ENCODE data around the gene PRR22.
"Not testable (repeated sequence)": the region's sequence is repeated elsewhere in the genome, so short reads cannot be mapped to it uniquely, and the experiment has no call there.

PRR22 gene

DNA sequence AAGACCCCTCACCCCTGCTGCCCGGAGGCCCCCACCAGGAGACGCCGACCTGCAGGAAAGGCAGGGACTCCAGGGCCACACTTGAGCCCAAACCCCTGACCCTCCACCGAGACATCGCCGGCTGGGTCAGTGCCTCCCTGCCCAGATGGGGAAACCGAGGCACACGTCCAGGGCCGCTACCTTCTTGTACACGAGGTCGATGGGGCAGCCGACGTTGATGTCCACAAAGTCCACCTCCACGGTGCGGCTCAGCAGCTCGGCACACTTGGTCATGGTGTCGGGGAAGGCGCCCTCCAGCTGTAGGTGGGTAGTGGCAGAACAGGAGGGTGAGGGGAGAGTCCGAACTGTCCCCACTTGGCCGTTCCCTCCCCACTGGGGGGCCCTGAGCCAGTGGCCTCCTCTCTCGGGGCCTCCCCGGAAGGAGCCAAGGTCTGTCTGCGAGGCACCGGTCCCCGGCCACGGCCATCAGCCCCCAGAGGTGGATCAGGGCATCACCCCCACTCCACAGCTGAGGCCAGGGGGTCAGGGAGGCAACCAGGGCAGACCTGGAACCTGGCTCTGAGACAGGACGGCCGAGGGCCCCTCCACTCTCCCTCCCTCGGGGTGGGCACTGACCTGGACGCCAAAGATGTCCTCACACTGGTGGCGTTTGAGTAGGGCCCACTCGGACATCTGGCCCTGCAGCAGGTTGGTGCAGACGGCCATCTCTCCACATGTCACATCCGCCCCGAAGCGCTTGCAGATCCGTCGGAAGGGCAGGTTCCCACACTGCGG lies 3.0 kb upstream of the PRR22 start:
- Mint-ChIP-seq H3K4me3 (no peak overlapping the region), H3K9me3 (no peaks in the 10 kb centered on the region), H3K4me1 (peaks cover 27% of the 10 kb centered on the region), H3K36me3 (peaks cover 68% of the 10 kb centered on the region), H3K27ac (no peak overlapping the region)
- ATAC-seq = no peak
- DNase-seq (ENCODE audit: low spot score in 2 of 2) = no peak

GRCh38 chr19:5786593-5787408 lies 2.3 kb upstream of the PRR22 start:
- peaks cover 68% of the 10 kb centered on the region for H3K36me3 Mint-ChIP-seq
- no peaks in the 10 kb centered on the region for H3K9me3 Mint-ChIP-seq
- H3K4me3 Mint-ChIP-seq = no peak overlapping the region
- H3K4me1 Mint-ChIP-seq = peaks cover 27% of the 10 kb centered on the region
- H3K27ac Mint-ChIP-seq = peak overlapping the region; percentile 73
- DNase-seq (ENCODE audit: low spot score in 2 of 2) (no peak), ATAC-seq (no peak)

- H3K9me3 Mint-ChIP-seq = no peaks in the 10 kb centered on the region
- ATAC-seq (no peak), DNase-seq (ENCODE audit: low spot score in 2 of 2) (no peak)
- peaks cover 59% of the 10 kb centered on the region for H3K36me3 Mint-ChIP-seq
- peaks cover 18% of the 10 kb centered on the region for H3K4me1 Mint-ChIP-seq
- H3K27ac Mint-ChIP-seq = no peak overlapping the region
- no peak overlapping the region for H3K4me3 Mint-ChIP-seq
Observed at GRCh38 chr19:5785423-5785822, 877 bp upstream of the PRR22 start.

DNA sequence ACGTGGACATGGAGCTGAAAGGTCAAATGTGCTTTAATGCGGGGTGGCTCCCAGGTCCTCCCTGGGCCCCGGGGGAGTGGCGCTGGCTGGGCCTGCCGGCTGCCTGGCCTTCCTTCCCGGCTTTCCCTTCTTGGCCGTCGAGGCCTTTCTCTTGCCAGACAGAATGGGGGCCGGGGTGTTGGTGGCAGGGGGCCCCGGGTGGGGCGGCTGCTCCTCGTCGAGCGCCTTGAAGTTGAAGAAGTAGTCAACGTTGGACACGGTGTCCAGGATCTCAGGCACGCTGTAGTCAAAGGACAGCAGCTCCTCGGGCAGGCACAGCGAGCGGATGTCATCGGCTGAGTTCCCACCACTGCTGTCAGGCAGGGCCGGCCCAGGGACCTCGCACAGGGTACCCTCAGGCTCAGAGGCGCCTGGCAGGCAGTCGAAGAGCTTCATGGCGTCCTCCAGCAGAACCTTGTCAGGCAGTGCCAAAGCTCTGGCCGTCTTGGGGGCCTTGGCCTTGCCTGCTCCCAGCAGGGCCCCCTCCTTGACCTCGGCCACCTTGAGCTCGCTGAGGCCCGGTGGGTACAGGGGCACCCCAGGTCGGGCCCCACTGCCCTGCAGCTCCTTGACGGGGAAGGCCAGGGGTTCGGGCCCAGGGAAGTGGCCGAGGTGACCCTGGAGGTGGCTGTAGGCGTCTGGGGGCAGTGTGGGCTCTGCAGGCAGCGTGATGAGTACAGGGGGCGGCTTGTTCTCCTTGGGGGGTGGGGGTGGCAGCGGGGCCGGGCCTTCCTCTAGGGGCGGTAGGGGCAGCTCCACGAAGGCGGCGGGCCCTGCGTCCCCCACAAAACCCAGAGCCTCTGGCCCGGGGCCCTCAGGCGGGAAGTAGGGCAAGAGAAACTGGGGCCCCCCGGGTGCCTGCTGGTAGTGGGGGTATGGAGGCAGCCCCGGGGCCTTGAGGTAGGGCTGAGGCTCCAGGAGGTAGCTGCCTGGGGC lies 1.3 kb downstream of the PRR22 start:
- Mint-ChIP-seq H3K4me3 (no peak overlapping the region), H3K27ac (no peak overlapping the region), H3K36me3 (peaks cover 37% of the 10 kb centered on the region), H3K4me1 (peaks cover 8% of the 10 kb centered on the region), H3K9me3 (no peaks in the 10 kb centered on the region)
- DNase-seq (ENCODE audit: low spot score in 2 of 2) = no peak
- ATAC-seq = no peak

DNA sequence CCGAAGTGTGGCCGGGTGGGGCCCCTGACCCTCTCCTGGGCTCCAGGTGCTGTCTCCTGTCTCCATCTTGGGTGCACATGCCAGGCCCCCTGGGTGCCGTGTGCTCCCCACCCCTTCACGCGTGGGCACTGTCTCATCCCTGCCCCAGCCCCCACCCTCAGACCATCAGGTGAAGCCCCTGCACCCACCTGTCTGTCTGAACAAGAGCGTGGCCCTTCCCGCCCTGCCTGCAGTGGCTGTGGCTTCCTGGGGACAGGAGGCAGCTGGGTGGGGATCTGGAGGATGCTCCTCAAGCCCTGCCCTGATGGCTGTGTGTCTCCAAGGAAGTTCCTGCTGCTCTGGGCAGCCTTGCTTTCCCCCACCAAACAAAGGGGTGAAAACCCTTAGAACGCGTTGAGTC lies 2.2 kb downstream of the PRR22 start:
- H3K27ac Mint-ChIP-seq = no peak overlapping the region
- ATAC-seq (no peak), DNase-seq (ENCODE audit: low spot score in 2 of 2) (no peak)
- no peaks in the 10 kb centered on the region for H3K9me3 Mint-ChIP-seq
- H3K4me1 Mint-ChIP-seq = peaks cover 6% of the 10 kb centered on the region
- H3K4me3 Mint-ChIP-seq = no peak overlapping the region
- peaks cover 28% of the 10 kb centered on the region for H3K36me3 Mint-ChIP-seq

GRCh38 chr19:5780916-5781315 lies 3.6 kb downstream of the PRR22 start:
- H3K36me3 Mint-ChIP-seq = peaks cover 14% of the 10 kb centered on the region
- H3K4me1 Mint-ChIP-seq = not testable (repeated sequence)

GRCh38 chr19:5778402-5778801 lies 6.1 kb downstream of the PRR22 start:
- H3K9me3 Mint-ChIP-seq = no peaks in the 10 kb centered on the region
- no peak overlapping the region for H3K27ac Mint-ChIP-seq
- no peaks in the 10 kb centered on the region for H3K4me1 Mint-ChIP-seq
- H3K36me3 Mint-ChIP-seq = no peaks in the 10 kb centered on the region
- DNase-seq (ENCODE audit: low spot score in 2 of 2) = no peak
- H3K4me3 Mint-ChIP-seq = no peak overlapping the region
- ATAC-seq = no peak

More at GRCh38 chr19:5780916-5781315, 3.6 kb downstream of the PRR22 start:
- not testable (repeated sequence) for DNase-seq (ENCODE audit: low spot score in 2 of 2); H3K27ac Mint-ChIP-seq; H3K9me3 Mint-ChIP-seq; ATAC-seq; H3K4me3 Mint-ChIP-seq

- H3K4me1 Mint-ChIP-seq = no peaks in the 10 kb centered on the region
- DNase-seq (ENCODE audit: low spot score in 2 of 2) = no peak
- H3K4me3 Mint-ChIP-seq = no peak overlapping the region
- no peak overlapping the region for H3K27ac Mint-ChIP-seq
- H3K9me3 Mint-ChIP-seq = no peaks in the 10 kb centered on the region
- no peak for ATAC-seq
- no peaks in the 10 kb centered on the region for H3K36me3 Mint-ChIP-seq
Observed at GRCh38 chr19:5775668-5776309, 8.8 kb downstream of the PRR22 start.

DNA sequence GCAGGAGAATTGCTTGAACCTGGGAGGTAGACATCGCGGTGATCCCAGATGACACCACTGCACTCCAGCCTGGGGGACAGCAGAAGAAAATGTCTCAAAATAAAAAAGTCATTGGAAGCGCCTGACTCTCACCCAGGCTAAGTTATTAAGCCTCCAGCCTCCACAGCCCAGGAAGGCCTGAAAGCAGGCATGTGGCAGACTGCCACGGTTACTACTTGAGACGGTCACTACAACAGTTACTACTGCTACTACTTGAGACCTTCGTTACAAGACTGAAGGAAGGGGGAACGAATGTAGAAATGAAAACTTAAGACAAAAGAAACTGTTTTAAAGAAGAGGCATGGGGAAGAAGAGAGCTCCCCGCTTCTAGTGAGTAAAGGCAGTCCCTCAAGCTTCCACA lies 9.6 kb downstream of the PRR22 start:
- Mint-ChIP-seq H3K4me3 (no peak overlapping the region), H3K27ac (no peak overlapping the region), H3K4me1 (no peaks in the 10 kb centered on the region), H3K36me3 (no peaks in the 10 kb centered on the region), H3K9me3 (no peaks in the 10 kb centered on the region)
- no peak for ATAC-seq
- no peak for DNase-seq (ENCODE audit: low spot score in 2 of 2)

- no peak for ATAC-seq
- Mint-ChIP-seq H3K4me3 (no peak overlapping the region), H3K36me3 (no peaks in the 10 kb centered on the region), H3K4me1 (no peaks in the 10 kb centered on the region), H3K9me3 (no peaks in the 10 kb centered on the region), H3K27ac (no peak overlapping the region)
- DNase-seq (ENCODE audit: low spot score in 2 of 2) = no peak
Observed at GRCh38 chr19:5773276-5773675, 11.3 kb downstream of the PRR22 start.

DNA sequence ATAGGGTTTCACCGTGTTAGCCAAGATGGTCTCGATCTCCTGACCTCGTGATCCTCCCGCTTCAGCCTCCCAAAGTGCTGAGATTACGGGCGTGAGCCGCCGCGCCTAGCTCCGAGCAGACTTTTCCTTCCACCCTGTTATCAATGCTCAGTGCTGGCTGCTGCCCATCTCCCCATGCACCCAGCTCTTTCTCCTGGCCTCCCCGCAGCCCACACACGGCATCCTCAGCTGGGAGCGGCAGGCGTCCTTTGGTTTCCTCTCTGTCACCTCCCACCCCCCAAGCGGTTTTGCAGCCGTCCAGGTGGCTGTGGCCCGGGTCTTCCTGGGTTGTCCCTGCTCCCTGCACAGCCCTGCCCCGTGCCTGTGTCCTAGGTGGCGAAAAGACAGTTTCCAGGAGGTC lies 12.1 kb downstream of the PRR22 start:
- Mint-ChIP-seq H3K9me3 (no peaks in the 10 kb centered on the region), H3K4me1 (no peaks in the 10 kb centered on the region), H3K36me3 (no peaks in the 10 kb centered on the region)

GRCh38 chr19:5767949-5768348 lies 16.6 kb downstream of the PRR22 start:
- no peaks in the 10 kb centered on the region for H3K9me3 Mint-ChIP-seq
- H3K4me3 Mint-ChIP-seq = no peak overlapping the region
- H3K36me3 Mint-ChIP-seq = no peaks in the 10 kb centered on the region
- DNase-seq (ENCODE audit: low spot score in 2 of 2) = no peak
- no peak for ATAC-seq
- H3K4me1 Mint-ChIP-seq = no peaks in the 10 kb centered on the region
- no peak overlapping the region for H3K27ac Mint-ChIP-seq

More for the DNA sequence above, 12.1 kb downstream of the PRR22 start:
- DNase-seq (ENCODE audit: low spot score in 2 of 2) (no peak), ATAC-seq (no peak)
- Mint-ChIP-seq H3K4me3 (no peak overlapping the region), H3K27ac (no peak overlapping the region)

DNA sequence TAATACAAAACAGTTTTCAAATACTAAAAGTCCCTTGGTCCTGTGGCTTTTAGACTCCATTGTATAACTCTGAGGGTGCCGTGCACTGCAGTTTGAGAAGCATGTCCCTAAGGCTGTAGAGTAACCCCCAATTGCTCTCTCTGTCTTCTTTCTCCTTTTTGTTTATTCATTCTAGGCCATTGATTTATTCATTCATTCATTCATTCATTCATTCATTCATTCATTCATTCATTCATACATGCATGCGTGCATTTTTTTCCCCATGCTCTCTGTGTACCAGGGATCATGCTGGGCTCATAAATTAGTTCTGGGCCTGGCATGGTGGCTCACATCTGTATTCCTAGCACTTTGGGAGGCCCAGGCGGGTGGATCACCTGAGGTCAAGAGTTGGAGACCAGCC lies 19.3 kb downstream of the PRR22 start:
- Mint-ChIP-seq H3K9me3 (no peaks in the 10 kb centered on the region), H3K36me3 (no peaks in the 10 kb centered on the region), H3K4me1 (no peaks in the 10 kb centered on the region), H3K4me3 (no peak overlapping the region), H3K27ac (no peak overlapping the region)
- ATAC-seq (no peak), DNase-seq (ENCODE audit: low spot score in 2 of 2) (no peak)

DNA sequence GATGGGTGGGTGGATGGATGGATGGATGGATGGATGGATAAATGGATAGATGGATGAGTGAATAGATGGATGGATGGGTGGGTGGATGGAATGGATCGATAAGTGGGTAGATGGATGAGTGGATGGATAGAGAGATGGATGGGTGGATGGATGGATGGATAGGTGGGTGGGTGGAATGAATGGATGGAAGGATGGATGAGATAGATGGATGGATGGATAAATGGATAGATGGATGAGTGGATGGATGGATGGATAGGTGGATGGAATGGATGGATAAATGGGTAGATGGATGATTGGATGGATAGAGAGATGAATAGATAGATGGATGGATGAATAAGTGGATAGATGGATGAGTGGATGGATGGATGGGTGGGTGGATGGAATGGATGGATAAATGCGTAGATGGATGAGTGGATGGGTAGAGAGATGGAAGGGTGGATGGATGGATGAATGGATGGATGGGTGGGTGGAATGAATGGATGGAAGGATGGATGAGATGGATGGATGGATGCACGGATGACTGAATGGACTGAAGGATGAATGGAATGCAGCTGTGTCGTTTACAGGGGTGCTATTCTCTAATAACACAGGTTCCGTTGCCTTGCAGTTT lies 21.8 kb downstream of the PRR22 start:
- H3K4me1 Mint-ChIP-seq = no peaks in the 10 kb centered on the region
- no peak overlapping the region for H3K4me3 Mint-ChIP-seq
- H3K9me3 Mint-ChIP-seq = no peaks in the 10 kb centered on the region
- H3K36me3 Mint-ChIP-seq = no peaks in the 10 kb centered on the region
- no peak for DNase-seq (ENCODE audit: low spot score in 2 of 2)
- no peak for ATAC-seq
- no peak overlapping the region for H3K27ac Mint-ChIP-seq

Data from stimulated activated effector memory CD8-positive, alpha-beta T cell treated with anti-CD3 and anti-CD28 coated beads, Interleukin-12 subunit alpha, Interleukin-12 subunit beta, amount 100 ng/mL, for 72 hours (primary cell).